ENCODE measurements around the gene SNX2. TPM values are rescaled to one million over a fixed set of nuclear protein-coding genes. Genes with fewer than 3 reads are reported as not detected.
"Not testable (repeated sequence)": the region's sequence is repeated elsewhere in the genome, so short reads cannot be mapped to it uniquely, and the experiment has no call there.

SNX2 gene
- total RNA-seq, 2 donors from 2014 or later, result 61.0 to 71.9 TPM

- no peak overlapping the region for H3K9ac ChIP-seq (ENCODE audit: low read depth in 2 of 2, low read length in 2 of 2)
- H3K4me3 ChIP-seq, result no peak overlapping the region
- no peaks in the 10 kb centered on the region for H3K27me3 ChIP-seq
- no peak for DNase-seq
- no peak overlapping the region for H3K27ac ChIP-seq
- no peaks in the 10 kb centered on the region for H3K4me1 ChIP-seq
- TF ChIP-seq, protein P1, sequence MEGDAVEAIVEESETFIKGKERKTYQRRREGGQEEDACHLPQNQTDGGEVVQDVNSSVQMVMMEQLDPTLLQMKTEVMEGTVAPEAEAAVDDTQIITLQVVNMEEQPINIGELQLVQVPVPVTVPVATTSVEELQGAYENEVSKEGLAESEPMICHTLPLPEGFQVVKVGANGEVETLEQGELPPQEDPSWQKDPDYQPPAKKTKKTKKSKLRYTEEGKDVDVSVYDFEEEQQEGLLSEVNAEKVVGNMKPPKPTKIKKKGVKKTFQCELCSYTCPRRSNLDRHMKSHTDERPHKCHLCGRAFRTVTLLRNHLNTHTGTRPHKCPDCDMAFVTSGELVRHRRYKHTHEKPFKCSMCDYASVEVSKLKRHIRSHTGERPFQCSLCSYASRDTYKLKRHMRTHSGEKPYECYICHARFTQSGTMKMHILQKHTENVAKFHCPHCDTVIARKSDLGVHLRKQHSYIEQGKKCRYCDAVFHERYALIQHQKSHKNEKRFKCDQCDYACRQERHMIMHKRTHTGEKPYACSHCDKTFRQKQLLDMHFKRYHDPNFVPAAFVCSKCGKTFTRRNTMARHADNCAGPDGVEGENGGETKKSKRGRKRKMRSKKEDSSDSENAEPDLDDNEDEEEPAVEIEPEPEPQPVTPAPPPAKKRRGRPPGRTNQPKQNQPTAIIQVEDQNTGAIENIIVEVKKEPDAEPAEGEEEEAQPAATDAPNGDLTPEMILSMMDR (IDR thresholded peaks at IDR 0.05), result no peak
- no peaks in the 10 kb centered on the region for H3K36me3 ChIP-seq
- intact Hi-C loops (cut with DNase I), result no loop called here
- H3K9me3 ChIP-seq, result no peaks in the 10 kb centered on the region
Observed at GRCh38 chr5:122847687-122848081, 72.8 kb downstream of the SNX2 start.

DNA sequence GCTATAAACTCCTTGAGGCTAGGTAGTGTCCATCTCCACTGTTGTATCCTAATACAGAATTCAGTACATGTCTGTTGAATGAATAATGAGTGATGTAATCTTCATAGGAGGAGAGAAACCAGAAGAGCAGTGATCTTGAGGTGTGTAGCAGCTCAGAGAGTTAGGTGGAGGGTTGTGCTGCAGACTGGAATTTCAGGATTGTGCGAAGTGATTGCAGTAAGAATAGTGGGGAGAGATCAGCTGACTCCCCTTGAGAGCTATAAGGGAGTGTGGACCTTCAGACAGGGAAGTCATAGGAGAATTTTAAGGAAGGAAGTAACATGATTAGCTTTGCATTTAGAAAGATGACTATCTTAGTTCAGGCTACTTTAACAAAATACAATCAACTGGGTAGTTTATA, 74.9 kb downstream of the SNX2 start:
- DNase-seq, result no peak
- H3K9ac ChIP-seq (ENCODE audit: low read depth in 2 of 2, low read length in 2 of 2), result no peak overlapping the region

GRCh38 chr5:122857538-122857937, 82.7 kb downstream of the SNX2 start:
- H3K4me1 ChIP-seq; H3K27me3 ChIP-seq; H3K9ac ChIP-seq (ENCODE audit: low read depth in 2 of 2, low read length in 2 of 2); intact Hi-C loops (cut with DNase I); H3K9me3 ChIP-seq; DNase-seq; H3K36me3 ChIP-seq; H3K4me3 ChIP-seq; H3K27ac ChIP-seq: not testable (repeated sequence)

More for the DNA sequence above, 74.9 kb downstream of the SNX2 start:
- Histone ChIP-seq H3K36me3 (no peaks in the 10 kb centered on the region), H3K4me3 (no peak overlapping the region), H3K27me3 (no peaks in the 10 kb centered on the region), H3K4me1 (no peaks in the 10 kb centered on the region), H3K9me3 (no peaks in the 10 kb centered on the region), H3K27ac (no peak overlapping the region)
- intact Hi-C loops (cut with DNase I), result no loop called here
- TF ChIP-seq, protein P1 (IDR thresholded peaks at IDR 0.05), result no peak

- intact Hi-C loops (cut with DNase I), result no loop called here
- no peak overlapping the region for H3K4me3 ChIP-seq
- H3K9ac ChIP-seq (ENCODE audit: low read depth in 2 of 2, low read length in 2 of 2), result no peak overlapping the region
- TF ChIP-seq, protein P1 (IDR thresholded peaks at IDR 0.05), result no peak
- no peaks in the 10 kb centered on the region for H3K4me1 ChIP-seq
- no peak overlapping the region for H3K27ac ChIP-seq
- H3K9me3 ChIP-seq, result no peaks in the 10 kb centered on the region
- H3K36me3 ChIP-seq, result no peaks in the 10 kb centered on the region
- no peak for DNase-seq
- no peaks in the 10 kb centered on the region for H3K27me3 ChIP-seq
Observed at GRCh38 chr5:122858451-122858850, 83.6 kb downstream of the SNX2 start.

- Histone ChIP-seq H3K27me3 (no peaks in the 10 kb centered on the region), H3K4me1 (no peaks in the 10 kb centered on the region)
Observed at GRCh38 chr5:122863240-122863639, 88.4 kb downstream of the SNX2 start.

GRCh38 chr5:122863721-122864120, 88.8 kb downstream of the SNX2 start:
- H3K9ac ChIP-seq (ENCODE audit: low read depth in 2 of 2, low read length in 2 of 2), result no peak overlapping the region
- H3K27ac ChIP-seq, result no peak overlapping the region
- TF ChIP-seq, protein P1 (IDR thresholded peaks at IDR 0.05), result no peak
- H3K9me3 ChIP-seq, result no peaks in the 10 kb centered on the region
- intact Hi-C loops (cut with DNase I), result no loop called here
- DNase-seq, result no peak
- no peaks in the 10 kb centered on the region for H3K36me3 ChIP-seq
- no peaks in the 10 kb centered on the region for H3K4me1 ChIP-seq
- H3K27me3 ChIP-seq, result no peaks in the 10 kb centered on the region
- H3K4me3 ChIP-seq, result no peak overlapping the region

More at GRCh38 chr5:122863240-122863639, 88.4 kb downstream of the SNX2 start:
- Histone ChIP-seq H3K27ac (no peak overlapping the region), H3K4me3 (no peak overlapping the region), H3K9ac (ENCODE audit: low read depth in 2 of 2, low read length in 2 of 2) (no peak overlapping the region), H3K36me3 (no peaks in the 10 kb centered on the region), H3K9me3 (no peaks in the 10 kb centered on the region)
- TF ChIP-seq, protein P1 (IDR thresholded peaks at IDR 0.05), result no peak
- intact Hi-C loops (cut with DNase I), result no loop called here
- no peak for DNase-seq
